Measurements from ENCODE around the gene APBA1.

The APBA1 gene

GRCh38 chr9:69377981-69378380, 294.2 kb downstream of the APBA1 start:
- no peak for DNase-seq
- in situ Hi-C loops (cut with HindIII; ENCODE audit: low pct_ligation_motif_present, low pct_unique_long_range_greater_than_20kb, low sequenced_read_pairs) = no loop called here

All from ACHN (cell line).